Endothelial cell of umbilical vein (primary cell): ENCODE measurements around the gene MYEOV. TPM values are rescaled to one million over a fixed set of nuclear protein-coding genes. Genes with fewer than 3 reads are reported as not detected.

Experiments used
- BruUV-seq: library from RNA; stranded (reverse); fragments of 400-500 nt; replicated peaks from 2 replicates; lab custom pipeline; 2021; lab: Mats Ljungman, UMichigan
- CTCF ChIA-PET: fragments of 300-600, 350-600 bp; sonication (Branson Sonifier 250); formaldehyde crosslinking; loops from one replicate; lab custom pipeline; 2021; ENCODE audit warnings: antibody characterized with exemption, inconsistent platforms; lab: Charles Lee
- POLR2A ChIA-PET: fragments of 300-600, 350-600 bp; sonication (Branson Sonifier 250); formaldehyde crosslinking; loops from one replicate; lab custom pipeline; 2021; ENCODE audit warnings: antibody characterized with exemption, inconsistent platforms; lab: Charles Lee
- DNase-seq: peaks from one replicate; pipeline ENCODE4 v3.0.0-alpha.2; 2011; ENCODE audit warnings: low read depth, low spot score
- FAIRE-seq: peaks from 2 replicates; lab custom pipeline; 2011; peaks lifted over from hg19 to GRCh38; lab: Jason Lieb, UNC
- H2AFZ ChIP-seq: 2 replicates; pipeline ENCODE4 v1.6.0; 2012; ENCODE audit warnings: low read depth, low read length, control low read depth, inconsistent platforms
- H3K27ac ChIP-seq: 2 replicates; pipeline ENCODE4 v1.5.1; 2011; ENCODE audit warnings: low read depth, mild to moderate bottlenecking, control low read depth, low read length, moderate library complexity; ENCODE audit not compliant: insufficient read depth
- H3K27me3 ChIP-seq, 2 experiments: 2 replicates each; pipeline versions ENCODE4 v1.6.0 to v1.6.1; 2011; ENCODE audit warnings: low read length in 2 of 2, mixed read lengths in 1 of 2; ENCODE audit not compliant: control insufficient read depth in 2 of 2, insufficient read depth in 2 of 2
- H3K36me3 ChIP-seq, 2 experiments: 2 replicates in 1 of 2; 3 replicates in 1 of 2; pipeline ENCODE4 v1.5.1; 2011; ENCODE audit warnings: low read length in 2 of 2, mild to moderate bottlenecking in 1 of 2, moderate library complexity in 1 of 2; ENCODE audit not compliant: control insufficient read depth in 2 of 2, insufficient read depth in 2 of 2; ENCODE audit errors: extremely low read depth in 1 of 2
- H3K4me1 ChIP-seq: 3 replicates; pipeline ENCODE4 v1.5.1; 2011; ENCODE audit warnings: mild to moderate bottlenecking, low read length; ENCODE audit not compliant: control insufficient read depth, insufficient read depth; ENCODE audit errors: extremely low read depth
- H3K4me2 ChIP-seq: 2 replicates; pipeline ENCODE4 v1.6.1; 2011; ENCODE audit warnings: low read length, control low read depth, mixed read lengths; ENCODE audit not compliant: insufficient read depth
- H3K4me3 ChIP-seq, 3 experiments: fragments of 200-600 bp in 1 of 3; sonication (generic), shearing (Covaris generic) in 1 of 3; replicated peaks in 1 of 3; 2 replicates each; pipeline ENCODE4 v1.5.1; 2011 to 2016; ENCODE audit warnings: control low read depth in 3 of 3, low read length in 3 of 3, mild to moderate bottlenecking in 2 of 3, inconsistent platforms in 1 of 3, low read depth in 1 of 3, moderate library complexity in 1 of 3; ENCODE audit not compliant: insufficient read depth in 1 of 3
- H3K79me2 ChIP-seq: 2 replicates; pipeline ENCODE4 v1.6.0; 2012; ENCODE audit warnings: low read length, inconsistent platforms; ENCODE audit not compliant: control insufficient read depth, insufficient read depth
- H3K9ac ChIP-seq: replicated peaks from 2 replicates; pipeline ENCODE3; 2011; ENCODE audit warnings: low read length, control low read depth; ENCODE audit not compliant: insufficient read depth; ENCODE audit errors: extremely low read depth
- H3K9me1 ChIP-seq: replicated peaks from 3 replicates; pipeline ENCODE4 v1.6.0; 2011; ENCODE audit warnings: mild to moderate bottlenecking, low read length; ENCODE audit not compliant: control insufficient read depth, insufficient read depth; ENCODE audit errors: extremely low read depth
- H3K9me3 ChIP-seq: replicated peaks from 2 replicates; pipeline ENCODE4 v1.5.1; 2012; ENCODE audit warnings: low read length, inconsistent platforms; ENCODE audit not compliant: control insufficient read depth, insufficient read depth
- H4K20me1 ChIP-seq: replicated peaks from 2 replicates; pipeline ENCODE3; 2011; ENCODE audit warnings: mild to moderate bottlenecking, low read length; ENCODE audit not compliant: control insufficient read depth, insufficient read depth; ENCODE audit errors: extremely low read depth
- EZH2 ChIP-seq: IDR thresholded peaks from 2 replicates; pipeline ENCODE4 v1.6.1; 2012; ENCODE audit warnings: borderline replicate concordance, low read depth, mild to moderate bottlenecking, moderate library complexity, low read length, inconsistent platforms; ENCODE audit not compliant: severe bottlenecking
- FOS ChIP-seq: IDR thresholded peaks from 2 replicates; pipeline ENCODE4 v1.6.1; 2011; ENCODE audit warnings: mild to moderate bottlenecking, low read length, moderate library complexity, borderline replicate concordance; ENCODE audit not compliant: insufficient read depth
- GATA2 ChIP-seq: IDR thresholded peaks from 2 replicates; pipeline ENCODE4 v1.7.0; 2011; ENCODE audit warnings: low read depth, mild to moderate bottlenecking, moderate library complexity, mixed read lengths, low read length; ENCODE audit not compliant: insufficient read length, insufficient read depth
- JUN ChIP-seq: IDR thresholded peaks from 2 replicates; pipeline ENCODE4 v1.6.1; 2011; ENCODE audit warnings: borderline replicate concordance, low read depth; ENCODE audit not compliant: insufficient read length, insufficient read depth
- MYC ChIP-seq: IDR thresholded peaks from one replicate; pipeline ENCODE4 v1.6.1; 2011; ENCODE audit warnings: mild to moderate bottlenecking, low read depth, low read length
- POLR2A ChIP-seq: IDR thresholded peaks from 2 replicates; pipeline ENCODE4 v1.6.1; 2012; ENCODE audit warnings: low read depth, mild to moderate bottlenecking, control low read depth, low read length
- POLR2AphosphoS5 ChIP-seq: IDR thresholded peaks from 2 replicates; pipeline ENCODE4 v1.6.1; 2012; ENCODE audit warnings: low read depth, mild to moderate bottlenecking, control low read depth, low read length, moderate library complexity; ENCODE audit not compliant: insufficient read depth
- dilution Hi-C: fragments of 300-500 bp; cut with MboI; formaldehyde crosslinking; loops from one replicate; pipeline ENCODE4 v1.15.0; 2019; ENCODE audit warnings: low sequenced_read_pairs; ENCODE audit not compliant: extremely low pct_ligation_motif_present
- intact Hi-C: fragments of 100-400 bp; cut with micrococcal nuclease; formaldehyde crosslinking; loops from one replicate; pipeline ENCODE4 v1.10.0; 2022
- polyA plus RNA-seq, 4 experiments: library from polyadenylated mRNA; depleted of rRNA in 3 of 4; stranded (reverse) in 3 of 4; unstranded in 1 of 4; fragments of >200 nt; gene quantifications; 2 replicates each; pipeline versions ENCODE4 v1.2.1 to v1.2.3, GENCODE V29; 2011 to 2012; ENCODE audit warnings: missing spikeins in 1 of 4
- total RNA-seq: library from RNA; stranded (reverse); gene quantifications from 2 replicates; pipeline ENCODE4 v1.2.3, GENCODE V29; 2021
- TF ChIP-seq, protein P1 (sequence below), 2 donors: IDR thresholded peaks; 1 replicate in 1 of 2; 2 replicates in 1 of 2; pipeline ENCODE4 v1.5.1; 2011; ENCODE audit warnings: low read length in 2 of 2, mild to moderate bottlenecking in 2 of 2, moderate library complexity in 2 of 2, control low read depth in 1 of 2, inconsistent platforms in 1 of 2, low read depth in 1 of 2; ENCODE audit not compliant: insufficient read depth in 1 of 2; ENCODE audit errors: extremely low read depth in 1 of 2
- TF ChIP-seq, protein P2 (sequence below): IDR thresholded peaks from 2 replicates; pipeline ENCODE4 v1.6.1; 2011; ENCODE audit not compliant: insufficient read depth, insufficient read length

MYEOV gene
- total and polyA plus RNA-seq, 2 donors (not counting 3 experiments of a cell fraction or from before 2014, with no cell fraction given): 3.8 to 14.4 TPM

DNA sequence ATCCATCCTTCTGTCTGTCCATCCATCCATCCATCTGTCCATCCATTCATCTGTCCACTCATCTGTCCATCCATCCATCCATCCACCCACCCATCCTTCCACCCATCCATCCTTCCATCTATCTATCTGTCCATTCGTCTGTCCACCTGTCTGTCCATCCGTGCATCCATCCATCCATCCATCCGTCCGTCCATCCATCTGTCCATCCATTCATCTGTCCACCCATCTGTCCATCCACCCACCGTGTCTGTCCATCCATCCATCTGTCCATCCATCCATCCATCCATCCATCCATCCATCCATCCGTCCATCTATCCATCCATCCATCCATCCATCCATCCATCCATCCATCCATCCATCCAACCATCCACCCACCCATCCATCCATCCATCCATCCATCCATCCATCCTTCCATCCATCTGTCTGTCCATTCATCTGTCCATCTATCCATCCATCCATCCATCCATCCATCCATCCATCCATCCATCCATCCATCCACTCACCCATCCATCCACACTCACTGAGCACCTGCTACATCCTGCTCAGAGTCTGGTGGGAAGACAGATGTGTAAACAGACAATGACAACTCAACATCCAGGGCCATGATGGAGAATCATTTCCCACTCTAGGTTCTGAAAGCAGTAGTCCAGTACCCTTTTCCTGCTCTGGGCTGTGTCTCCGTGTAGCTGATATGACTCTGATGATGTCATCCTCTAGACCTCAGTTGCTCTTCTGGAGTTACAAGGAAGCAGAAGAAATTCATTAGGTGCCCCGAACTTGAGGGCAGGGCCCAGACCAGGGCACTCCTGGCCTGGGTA, 30.8 kb upstream of the MYEOV start:
- Histone ChIP-seq H4K20me1 (no peaks in the 10 kb centered on the region), H3K27ac (no peak overlapping the region), H3K9me1 (no peaks in the 10 kb centered on the region), H3K79me2 (no peaks in the 10 kb centered on the region), H2AFZ (no peak overlapping the region), H3K9ac (no peak overlapping the region), H3K36me3 (no peaks in the 10 kb centered on the region), H3K4me1 (peaks cover 11% of the 10 kb centered on the region), H3K4me2 (no peak overlapping the region), H3K4me3 (no peak overlapping the region), H3K9me3 (no peaks in the 10 kb centered on the region), H3K27me3 (peaks cover 4% of the 10 kb centered on the region in 2 experiments)
- ChIA-PET CTCF (no interaction called here), POLR2A (no interaction called here)
- BruUV-seq: no TSS peak
- dilution Hi-C loops: no loop called here
- intact Hi-C loops: loop anchor here (10.0 kb wide), 1 partner anchor 138 kb away; no protein-coding TSS in a partner anchor
- TF ChIP-seq, protein P1, sequence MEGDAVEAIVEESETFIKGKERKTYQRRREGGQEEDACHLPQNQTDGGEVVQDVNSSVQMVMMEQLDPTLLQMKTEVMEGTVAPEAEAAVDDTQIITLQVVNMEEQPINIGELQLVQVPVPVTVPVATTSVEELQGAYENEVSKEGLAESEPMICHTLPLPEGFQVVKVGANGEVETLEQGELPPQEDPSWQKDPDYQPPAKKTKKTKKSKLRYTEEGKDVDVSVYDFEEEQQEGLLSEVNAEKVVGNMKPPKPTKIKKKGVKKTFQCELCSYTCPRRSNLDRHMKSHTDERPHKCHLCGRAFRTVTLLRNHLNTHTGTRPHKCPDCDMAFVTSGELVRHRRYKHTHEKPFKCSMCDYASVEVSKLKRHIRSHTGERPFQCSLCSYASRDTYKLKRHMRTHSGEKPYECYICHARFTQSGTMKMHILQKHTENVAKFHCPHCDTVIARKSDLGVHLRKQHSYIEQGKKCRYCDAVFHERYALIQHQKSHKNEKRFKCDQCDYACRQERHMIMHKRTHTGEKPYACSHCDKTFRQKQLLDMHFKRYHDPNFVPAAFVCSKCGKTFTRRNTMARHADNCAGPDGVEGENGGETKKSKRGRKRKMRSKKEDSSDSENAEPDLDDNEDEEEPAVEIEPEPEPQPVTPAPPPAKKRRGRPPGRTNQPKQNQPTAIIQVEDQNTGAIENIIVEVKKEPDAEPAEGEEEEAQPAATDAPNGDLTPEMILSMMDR (IDR thresholded peaks at IDR 0.05; ENCODE audit: extremely low read depth in 1 of 2, insufficient read depth in 1 of 2, low read depth in 1 of 2, low read length in 2 of 2): no peak
- no peak for TF ChIP-seq GATA2
- TF ChIP-seq MYC: no peak
- no peak for TF ChIP-seq JUN
- TF ChIP-seq FOS: no peak
- TF ChIP-seq, protein P2, sequence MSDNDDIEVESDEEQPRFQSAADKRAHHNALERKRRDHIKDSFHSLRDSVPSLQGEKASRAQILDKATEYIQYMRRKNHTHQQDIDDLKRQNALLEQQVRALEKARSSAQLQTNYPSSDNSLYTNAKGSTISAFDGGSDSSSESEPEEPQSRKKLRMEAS: no peak
- no peak for TF ChIP-seq EZH2
- TF ChIP-seq POLR2A: no peak
- no peak for TF ChIP-seq POLR2AphosphoS5
- no peak for DNase-seq
- no peak for FAIRE-seq
